EH (cell line): ENCODE results near the gene CYSLTR2.
"Not testable (repeated sequence)": the region's sequence is repeated elsewhere in the genome, so short reads cannot be mapped to it uniquely, and the experiment has no call there.

Experiments
- DNase-seq: peaks from one replicate; pipeline ENCODE4 v3.0.0-alpha.2; 2015; ENCODE audit warnings: low read depth

CYSLTR2 gene

GRCh38 chr13:48644951-48645350 lies 8.8 kb upstream of the CYSLTR2 start:
- DNase-seq, result no peak

- DNase-seq, result no peak
These were observed 7.9 kb upstream of the CYSLTR2 start for GRCh38 chr13:48645845-48646244.

GRCh38 chr13:48646791-48647190 lies 6.9 kb upstream of the CYSLTR2 start:
- no peak for DNase-seq

- no peak for DNase-seq
These were observed 6.1 kb upstream of the CYSLTR2 start for GRCh38 chr13:48647625-48648024.

GRCh38 chr13:48648446-48648845 lies 5.3 kb upstream of the CYSLTR2 start:
- DNase-seq, result no peak

- DNase-seq, result no peak
These were observed 768 bp upstream of the CYSLTR2 start for GRCh38 chr13:48652851-48653471.

GRCh38 chr13:48654511-48654910 lies 782 bp downstream of the CYSLTR2 start:
- no peak for DNase-seq

- DNase-seq, result no peak
These were observed 1.6 kb downstream of the CYSLTR2 start for GRCh38 chr13:48655291-48655690.

GRCh38 chr13:48656608-48657007 lies 2.9 kb downstream of the CYSLTR2 start:
- no peak for DNase-seq

- no peak for DNase-seq
These were observed 6.8 kb downstream of the CYSLTR2 start for GRCh38 chr13:48660361-48661076.

GRCh38 chr13:48661107-48661506 lies 7.4 kb downstream of the CYSLTR2 start:
- DNase-seq, result no peak

GRCh38 chr13:48662226-48662625 lies 8.5 kb downstream of the CYSLTR2 start:
- DNase-seq, result no peak

GRCh38 chr13:48667136-48667535 lies 13.4 kb downstream of the CYSLTR2 start:
- no peak for DNase-seq

GRCh38 chr13:48671421-48671820 lies 17.7 kb downstream of the CYSLTR2 start:
- DNase-seq, result not testable (repeated sequence)

- DNase-seq, result no peak
These were observed 21.5 kb downstream of the CYSLTR2 start for GRCh38 chr13:48675247-48675646.

GRCh38 chr13:48678316-48678715 lies 24.6 kb downstream of the CYSLTR2 start:
- DNase-seq, result no peak

- DNase-seq, result no peak
These were observed 26.4 kb downstream of the CYSLTR2 start for GRCh38 chr13:48679941-48680680.

GRCh38 chr13:48680756-48681392 lies 27.1 kb downstream of the CYSLTR2 start:
- no peak for DNase-seq

- DNase-seq, result no peak
These were observed 28.2 kb downstream of the CYSLTR2 start for GRCh38 chr13:48681905-48682304.

- no peak for DNase-seq
These were observed 28.7 kb downstream of the CYSLTR2 start for GRCh38 chr13:48682436-48682835.

GRCh38 chr13:48686636-48687210 lies 33.0 kb downstream of the CYSLTR2 start:
- DNase-seq, result no peak

- DNase-seq, result no peak
These were observed 33.5 kb downstream of the CYSLTR2 start for GRCh38 chr13:48687249-48687648.
